ENCODE data around the gene XNDC1N.

XNDC1N gene

GRCh38 chr11:71927820-71928736 lies at the start of gene XNDC1N:
XNDC1N (minus strand) TSS chr11:71928594; CDS start chr11:71923353, 5,241 bp downstream.
- no peaks in the 10 kb centered on the region for H3K27me3 ChIP-seq (ENCODE audit: control insufficient read depth, insufficient read depth, low read length)
- peaks cover 9% of the 10 kb centered on the region for H3K4me1 ChIP-seq (ENCODE audit: control insufficient read depth, low read depth, low read length)
- H3K9me3 ChIP-seq (ENCODE audit: control insufficient read depth, low read depth, low read length): no peaks in the 10 kb centered on the region
- peak within 1 kb of the TSS; percentile 93 for H3K4me3 ChIP-seq (ENCODE audit: low read length)
- H3K9ac ChIP-seq (ENCODE audit: low read length): peak within 1 kb of the TSS; percentile 97
- H3K36me3 ChIP-seq (ENCODE audit: control insufficient read depth, low read depth, low read length): no peaks in the 10 kb centered on the region
- H3K27ac ChIP-seq (ENCODE audit: low read length): peak within 1 kb of the TSS; percentile 99

GRCh38 chr11:71977743-71978418 lies 49.5 kb upstream of the XNDC1N start:
- H3K9me3 ChIP-seq (ENCODE audit: control insufficient read depth, low read depth, low read length): no peaks in the 10 kb centered on the region
- H3K27me3 ChIP-seq (ENCODE audit: control insufficient read depth, insufficient read depth, low read length): no peaks in the 10 kb centered on the region
- H3K27ac ChIP-seq (ENCODE audit: low read length): no peak overlapping the region
- H3K9ac ChIP-seq (ENCODE audit: low read length): no peak overlapping the region
- H3K4me3 ChIP-seq (ENCODE audit: low read length): no peak overlapping the region
- H3K4me1 ChIP-seq (ENCODE audit: control insufficient read depth, low read depth, low read length): no peaks in the 10 kb centered on the region
- no peaks in the 10 kb centered on the region for H3K36me3 ChIP-seq (ENCODE audit: control insufficient read depth, low read depth, low read length)

- H3K9me3 ChIP-seq (ENCODE audit: control insufficient read depth, low read depth, low read length): no peaks in the 10 kb centered on the region
- no peaks in the 10 kb centered on the region for H3K27me3 ChIP-seq (ENCODE audit: control insufficient read depth, insufficient read depth, low read length)
- H3K27ac ChIP-seq (ENCODE audit: low read length): no peak overlapping the region
- no peak overlapping the region for H3K9ac ChIP-seq (ENCODE audit: low read length)
- no peaks in the 10 kb centered on the region for H3K4me1 ChIP-seq (ENCODE audit: control insufficient read depth, low read depth, low read length)
- H3K36me3 ChIP-seq (ENCODE audit: control insufficient read depth, low read depth, low read length): no peaks in the 10 kb centered on the region
- H3K4me3 ChIP-seq (ENCODE audit: low read length): no peak overlapping the region
Measured at GRCh38 chr11:71977090-71977489, 48.7 kb upstream of the XNDC1N start.

GRCh38 chr11:71976551-71976950 lies 48.2 kb upstream of the XNDC1N start:
- H3K36me3 ChIP-seq (ENCODE audit: control insufficient read depth, low read depth, low read length): no peaks in the 10 kb centered on the region
- H3K4me1 ChIP-seq (ENCODE audit: control insufficient read depth, low read depth, low read length): no peaks in the 10 kb centered on the region
- H3K4me3 ChIP-seq (ENCODE audit: low read length): no peak overlapping the region
- no peaks in the 10 kb centered on the region for H3K9me3 ChIP-seq (ENCODE audit: control insufficient read depth, low read depth, low read length)
- no peak overlapping the region for H3K27ac ChIP-seq (ENCODE audit: low read length)
- H3K27me3 ChIP-seq (ENCODE audit: control insufficient read depth, insufficient read depth, low read length): no peaks in the 10 kb centered on the region
- no peak overlapping the region for H3K9ac ChIP-seq (ENCODE audit: low read length)

GRCh38 chr11:71971680-71972079 lies 43.3 kb upstream of the XNDC1N start:
- Histone ChIP-seq H3K27me3 (ENCODE audit: control insufficient read depth, insufficient read depth, low read length) (no peaks in the 10 kb centered on the region), H3K4me1 (ENCODE audit: control insufficient read depth, low read depth, low read length) (no peaks in the 10 kb centered on the region), H3K9me3 (ENCODE audit: control insufficient read depth, low read depth, low read length) (no peaks in the 10 kb centered on the region), H3K9ac (ENCODE audit: low read length) (no peak overlapping the region), H3K27ac (ENCODE audit: low read length) (no peak overlapping the region), H3K4me3 (ENCODE audit: low read length) (no peak overlapping the region), H3K36me3 (ENCODE audit: control insufficient read depth, low read depth, low read length) (peaks cover 18% of the 10 kb centered on the region)

- no peak overlapping the region for H3K4me3 ChIP-seq (ENCODE audit: low read length)
Measured at GRCh38 chr11:71964641-71965040, 36.2 kb upstream of the XNDC1N start.

GRCh38 chr11:71963468-71963867 lies 35.1 kb upstream of the XNDC1N start:
- H3K27ac ChIP-seq (ENCODE audit: low read length): no peak overlapping the region
- no peak overlapping the region for H3K4me3 ChIP-seq (ENCODE audit: low read length)
- no peaks in the 10 kb centered on the region for H3K4me1 ChIP-seq (ENCODE audit: control insufficient read depth, low read depth, low read length)
- no peaks in the 10 kb centered on the region for H3K9me3 ChIP-seq (ENCODE audit: control insufficient read depth, low read depth, low read length)
- no peaks in the 10 kb centered on the region for H3K27me3 ChIP-seq (ENCODE audit: control insufficient read depth, insufficient read depth, low read length)
- no peak overlapping the region for H3K9ac ChIP-seq (ENCODE audit: low read length)
- peaks cover 19% of the 10 kb centered on the region for H3K36me3 ChIP-seq (ENCODE audit: control insufficient read depth, low read depth, low read length)

More at GRCh38 chr11:71964641-71965040, 36.2 kb upstream of the XNDC1N start:
- no peaks in the 10 kb centered on the region for H3K27me3 ChIP-seq (ENCODE audit: control insufficient read depth, insufficient read depth, low read length)
- peaks cover 24% of the 10 kb centered on the region for H3K36me3 ChIP-seq (ENCODE audit: control insufficient read depth, low read depth, low read length)
- H3K4me1 ChIP-seq (ENCODE audit: control insufficient read depth, low read depth, low read length): no peaks in the 10 kb centered on the region
- H3K27ac ChIP-seq (ENCODE audit: low read length): no peak overlapping the region
- no peak overlapping the region for H3K9ac ChIP-seq (ENCODE audit: low read length)
- H3K9me3 ChIP-seq (ENCODE audit: control insufficient read depth, low read depth, low read length): no peaks in the 10 kb centered on the region

- Histone ChIP-seq H3K9ac (ENCODE audit: low read length) (no peak overlapping the region), H3K27ac (ENCODE audit: low read length) (no peak overlapping the region), H3K9me3 (ENCODE audit: control insufficient read depth, low read depth, low read length) (no peaks in the 10 kb centered on the region), H3K4me1 (ENCODE audit: control insufficient read depth, low read depth, low read length) (no peaks in the 10 kb centered on the region), H3K27me3 (ENCODE audit: control insufficient read depth, insufficient read depth, low read length) (no peaks in the 10 kb centered on the region), H3K36me3 (ENCODE audit: control insufficient read depth, low read depth, low read length) (peaks cover 14% of the 10 kb centered on the region), H3K4me3 (ENCODE audit: low read length) (no peak overlapping the region)
Measured at GRCh38 chr11:71962428-71963038, 34.1 kb upstream of the XNDC1N start.

GRCh38 chr11:71955898-71956456 lies 27.6 kb upstream of the XNDC1N start:
- H3K36me3 ChIP-seq (ENCODE audit: control insufficient read depth, low read depth, low read length): peaks cover 5% of the 10 kb centered on the region
- H3K4me1 ChIP-seq (ENCODE audit: control insufficient read depth, low read depth, low read length): no peaks in the 10 kb centered on the region
- H3K27me3 ChIP-seq (ENCODE audit: control insufficient read depth, insufficient read depth, low read length): no peaks in the 10 kb centered on the region
- H3K27ac ChIP-seq (ENCODE audit: low read length): no peak overlapping the region
- no peak overlapping the region for H3K4me3 ChIP-seq (ENCODE audit: low read length)
- no peaks in the 10 kb centered on the region for H3K9me3 ChIP-seq (ENCODE audit: control insufficient read depth, low read depth, low read length)
- H3K9ac ChIP-seq (ENCODE audit: low read length): no peak overlapping the region

GRCh38 chr11:71951741-71952310 lies 23.4 kb upstream of the XNDC1N start:
- Histone ChIP-seq H3K9me3 (ENCODE audit: control insufficient read depth, low read depth, low read length) (no peaks in the 10 kb centered on the region), H3K27me3 (ENCODE audit: control insufficient read depth, insufficient read depth, low read length) (no peaks in the 10 kb centered on the region), H3K4me1 (ENCODE audit: control insufficient read depth, low read depth, low read length) (no peaks in the 10 kb centered on the region), H3K36me3 (ENCODE audit: control insufficient read depth, low read depth, low read length) (no peaks in the 10 kb centered on the region), H3K4me3 (ENCODE audit: low read length) (no peak overlapping the region), H3K27ac (ENCODE audit: low read length) (no peak overlapping the region), H3K9ac (ENCODE audit: low read length) (no peak overlapping the region)

- no peak overlapping the region for H3K4me3 ChIP-seq (ENCODE audit: low read length)
Measured at GRCh38 chr11:71949034-71949433, 20.6 kb upstream of the XNDC1N start.

More at GRCh38 chr11:71949034-71949433, 20.6 kb upstream of the XNDC1N start:
- Histone ChIP-seq H3K4me1 (ENCODE audit: control insufficient read depth, low read depth, low read length) (no peaks in the 10 kb centered on the region), H3K27me3 (ENCODE audit: control insufficient read depth, insufficient read depth, low read length) (no peaks in the 10 kb centered on the region), H3K36me3 (ENCODE audit: control insufficient read depth, low read depth, low read length) (no peaks in the 10 kb centered on the region), H3K9me3 (ENCODE audit: control insufficient read depth, low read depth, low read length) (no peaks in the 10 kb centered on the region), H3K9ac (ENCODE audit: low read length) (no peak overlapping the region), H3K27ac (ENCODE audit: low read length) (no peak overlapping the region)
